HG03045 (cell line): ENCODE data around the gene SSTR3.
"Not testable (repeated sequence)": the region's sequence is repeated elsewhere in the genome, so short reads cannot be mapped to it uniquely, and the experiment has no call there.

Experiments used
- ATAC-seq: cut with Tn5 transposase; IDR thresholded peaks from one replicate; pipeline ENCODE4 v1.9.1; 2021; ENCODE audit warnings: mild to moderate bottlenecking, moderate library complexity; ENCODE audit not compliant: unreplicated experiment

Gene SSTR3

GRCh38 chr22:37212174-37212906 is at the start of gene SSTR3:
SSTR3 (minus strand) TSS chr22:37212477; CDS start chr22:37207803, 4,674 bp downstream.
- no peak for ATAC-seq

- ATAC-seq, result no peak
These were observed 48.6 kb upstream of the SSTR3 start for GRCh38 chr22:37260901-37261336.

GRCh38 chr22:37260155-37260795 is 48.0 kb upstream of the SSTR3 start:
- ATAC-seq, result no peak

- ATAC-seq, result no peak
These were observed 47.3 kb upstream of the SSTR3 start for GRCh38 chr22:37259540-37260029.

GRCh38 chr22:37258753-37259401 is 46.6 kb upstream of the SSTR3 start:
- ATAC-seq, result no peak

GRCh38 chr22:37258005-37258752 is 45.9 kb upstream of the SSTR3 start:
- no peak for ATAC-seq

GRCh38 chr22:37256075-37256726 is 43.9 kb upstream of the SSTR3 start:
- no peak for ATAC-seq

GRCh38 chr22:37255558-37256006 is 43.3 kb upstream of the SSTR3 start:
- no peak for ATAC-seq

- no peak for ATAC-seq
These were observed 42.6 kb upstream of the SSTR3 start for GRCh38 chr22:37254867-37255233.

GRCh38 chr22:37254209-37254866 is 42.1 kb upstream of the SSTR3 start:
- ATAC-seq, result no peak

- no peak for ATAC-seq
These were observed 40.9 kb upstream of the SSTR3 start for GRCh38 chr22:37253126-37253660.

- not testable (repeated sequence) for ATAC-seq
These were observed 39.6 kb upstream of the SSTR3 start for GRCh38 chr22:37251836-37252235.

- no peak for ATAC-seq
These were observed 37.7 kb upstream of the SSTR3 start for GRCh38 chr22:37249986-37250385.

- no peak for ATAC-seq
These were observed 36.0 kb upstream of the SSTR3 start for GRCh38 chr22:37248251-37248650.

GRCh38 chr22:37245740-37246139 is 33.5 kb upstream of the SSTR3 start:
- ATAC-seq, result no peak

- ATAC-seq, result no peak
These were observed 32.8 kb upstream of the SSTR3 start for GRCh38 chr22:37244922-37245722.

GRCh38 chr22:37244114-37244921 is 32.0 kb upstream of the SSTR3 start, which contains the start of gene RAC2:
RAC2 (minus strand) TSS chr22:37244269; CDS start chr22:37244148, 121 bp downstream.
- peak; percentile 60 for ATAC-seq
